K562 (cell line): ENCODE data around the gene STUB1. TPM values are rescaled to one million over a fixed set of nuclear protein-coding genes. Genes with fewer than 3 reads are reported as not detected.

Experiments used
- MGA ChIP-seq: fragments of 450-650 bp; IDR thresholded peaks from 2 replicates; pipeline ENCODE4 v1.6.1; 2016; ENCODE audit warnings: mild to moderate bottlenecking, moderate library complexity
- RREB1 ChIP-seq: fragments of 250-450 bp; sonication (Bioruptor Pico); IDR thresholded peaks from 2 replicates; pipeline ENCODE4 v1.4.0; 2020
- TSHZ1 ChIP-seq: fragments of 250-450 bp; sonication (Bioruptor Pico); IDR thresholded peaks from 2 replicates; pipeline ENCODE4 v1.4.0; 2020; ENCODE audit warnings: mild to moderate bottlenecking, moderate library complexity
- polyA plus RNA-seq, 8 experiments: library from polyadenylated mRNA; depleted of rRNA in 4 of 8; stranded (reverse) in 5 of 8; unstranded in 3 of 8; fragments of >200 nt; fragmentation: Nextera tagmentation in 2 of 8; fragmentation: Illumina TruSeq in 1 of 8; extraction: Ambion mirVana in 2 of 8; extraction: Trizol in 1 of 8; gene quantifications; 2 replicates each; pipeline versions ENCODE4 v1.2.1 to v1.2.3, GENCODE V29; 2011 to 2014; ENCODE audit warnings: inconsistent platforms in 1 of 8, missing spikeins in 1 of 8
- total RNA-seq, 7 experiments: library from RNA; depleted of rRNA in 6 of 7; stranded (reverse); fragments of >200 nt in 6 of 7; fragmentation: Illumina TruSeq in 2 of 7; extraction: Trizol in 2 of 7; gene quantifications; 2 replicates each; pipeline versions ENCODE4 v1.2.1 to v1.2.3, GENCODE V29; 2011 to 2021; ENCODE audit warnings: low replicate concordance in 1 of 7

STUB1 gene
- total and polyA plus RNA-seq, 9 of the 15 experiments (the other 6 are each of a cell fraction or from before 2014, with no cell fraction given) = 10.6 to 251 (median 152) TPM

GRCh38 chr16:711548-712320 is 31.5 kb downstream of the STUB1 start (continued):
- no peak for TF ChIP-seq RREB1
- no peak for TF ChIP-seq MGA
- no peak for TF ChIP-seq TSHZ1 (CRISPR knock-in tag)
